GM12892 (cell line): ENCODE results near the gene NT5E.

Source experiments
- POLR2A ChIP-seq: IDR thresholded peaks from 2 replicates; pipeline ENCODE4 v1.6.1; 2011; ENCODE audit warnings: low read depth, low read length, control low read depth
- POLR2AphosphoS5 ChIP-seq: IDR thresholded peaks from 2 replicates; pipeline ENCODE4 v1.6.1; 2011; ENCODE audit warnings: low read depth, low read length, control low read depth
- TAF1 ChIP-seq: IDR thresholded peaks from 2 replicates; pipeline ENCODE4 v1.6.1; 2011; ENCODE audit warnings: low read depth, mild to moderate bottlenecking, control low read depth, low read length, borderline replicate concordance

GRCh38 chr6:85417336-85417735 lies 32.5 kb upstream of the NT5E start:
- TF ChIP-seq POLR2A, result no peak
- TF ChIP-seq POLR2AphosphoS5, result no peak
- no peak for TF ChIP-seq TAF1
